Gastrocnemius medialis (tissue), 4 donors: ENCODE measurements around the gene TMEM243. TPM values are rescaled to one million over a fixed set of nuclear protein-coding genes. Genes with fewer than 3 reads are reported as not detected.
"Not testable (repeated sequence)": the region's sequence is repeated elsewhere in the genome, so short reads cannot be mapped to it uniquely, and the experiment has no call there.

Experiments used
- ATAC-seq, 2 donors: fragments of 150-250 bp; one replicate each; pipeline ENCODE4 v1.9.1; 2016
- DNase-seq, 2 donors: peaks; one replicate each; pipeline ENCODE4 v3.0.0-alpha.2; 2019
- H3K27ac ChIP-seq, 4 donors: fragments of 200-600 bp; sonication (generic); 1 replicate in 1 of 4; 2 replicates in 3 of 4; pipeline ENCODE4 v1.5.1; 2016 to 2018; ENCODE audit warnings: mild to moderate bottlenecking in 2 of 4, moderate library complexity in 1 of 4
- H3K27me3 ChIP-seq, 3 donors: fragments of 200-600 bp; sonication (generic) in 2 of 3; 1 replicate in 1 of 3; 2 replicates in 2 of 3; pipeline versions ENCODE4 v1.5.1 to v1.6.0; 2016 to 2019; ENCODE audit warnings: mild to moderate bottlenecking in 1 of 3, moderate library complexity in 1 of 3
- H3K36me3 ChIP-seq, 2 donors: fragments of 200-600 bp; sonication (generic) in 1 of 2; one replicate each; pipeline ENCODE4 v1.5.1; 2017 to 2018
- H3K4me1 ChIP-seq, 2 donors: fragments of 200-600 bp; sonication (generic) in 1 of 2; one replicate each; pipeline ENCODE4 v1.5.1; 2016 to 2017; ENCODE audit warnings: mild to moderate bottlenecking in 2 of 2
- H3K4me3 ChIP-seq, 4 donors: fragments of 200-600 bp; sonication (generic) in 3 of 4; 1 replicate in 1 of 4; 2 replicates in 3 of 4; pipeline ENCODE4 v1.5.1; 2016 to 2019; ENCODE audit warnings: mild to moderate bottlenecking in 2 of 4
- H3K9me3 ChIP-seq, 3 donors: fragments of 200-600 bp; sonication (generic) in 2 of 3; 1 replicate in 1 of 3; 2 replicates in 2 of 3; pipeline ENCODE4 v1.5.1; 2016 to 2019
- POLR2A ChIP-seq, 2 donors: fragments of 450-650 bp; IDR thresholded peaks; one replicate each; pipeline ENCODE4 v1.6.1; 2017; ENCODE audit warnings: antibody characterized with exemption in 2 of 2, mild to moderate bottlenecking in 2 of 2, moderate library complexity in 2 of 2
- in situ Hi-C, 4 donors: fragments of 200-750 bp; cut with MboI; loops; one replicate each; pipeline versions ENCODE4 v1.15.0 to v1.8.0; 2017; ENCODE audit warnings: low sequenced_read_pairs in 4 of 4
- intact Hi-C: fragments of 100-400 bp; cut with DNase I; formaldehyde crosslinking; loops from one replicate; pipeline ENCODE4 v1.15.1; 2023; ENCODE audit warnings: low total_unique reads
- total RNA-seq, 4 donors: library from RNA; depleted of rRNA; stranded (reverse); fragments of >200 nt; gene quantifications; one replicate each; pipeline versions ENCODE4 v1.1.0 to v1.2.3, GENCODE V29; 2016
- TF ChIP-seq, protein P1 (sequence below), 5 experiments: fragments of 450-650 bp in 3 of 5; fragments of 200-600 bp in 2 of 5; sonication (generic) in 2 of 5; IDR thresholded peaks in 4 of 5; conservative IDR thresholded peaks in 1 of 5; 1 replicate in 4 of 5; 2 replicates in 1 of 5; pipeline ENCODE4 v1.5.1; 2016 to 2019; ENCODE audit warnings: antibody characterized with exemption in 5 of 5, mild to moderate bottlenecking in 3 of 5, moderate library complexity in 3 of 5

The TMEM243 gene
- total RNA-seq, 4 donors from 2014 or later = 2.8 to 6.5 (median 4.1) TPM

DNA sequence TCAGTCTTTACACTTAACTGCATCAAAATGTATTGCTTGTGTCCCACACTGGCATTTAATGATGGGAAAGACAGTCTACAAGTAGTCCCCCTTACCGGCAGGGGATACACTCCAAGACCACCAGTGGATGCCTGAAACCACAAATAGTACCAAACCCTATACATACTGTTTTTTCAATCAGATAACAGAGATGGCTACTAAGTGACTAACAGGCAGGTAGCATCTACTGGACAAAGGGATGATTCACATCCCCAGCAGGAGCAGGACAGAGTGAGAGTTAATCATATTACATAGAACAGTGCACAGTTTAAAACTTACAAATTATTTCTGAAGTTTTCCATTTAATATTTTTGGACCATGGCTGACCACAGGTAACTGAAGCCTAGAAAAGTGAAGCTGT lies 13.2 kb downstream of the TMEM243 start:
- no peak for DNase-seq
- no peaks in the 10 kb centered on the region for H3K36me3 ChIP-seq
- H3K4me3 ChIP-seq = no peak overlapping the region
- H3K27ac ChIP-seq = no peak overlapping the region
- intact Hi-C loops = no loop called here
- peaks cover 0 to 9% (median 0%) of the 10 kb centered on the region in 3 donors for H3K9me3 ChIP-seq
- peaks cover 0 to 7% of the 10 kb centered on the region in 2 donors for H3K4me1 ChIP-seq
- no peaks in the 10 kb centered on the region for H3K27me3 ChIP-seq
- TF ChIP-seq, protein P1, sequence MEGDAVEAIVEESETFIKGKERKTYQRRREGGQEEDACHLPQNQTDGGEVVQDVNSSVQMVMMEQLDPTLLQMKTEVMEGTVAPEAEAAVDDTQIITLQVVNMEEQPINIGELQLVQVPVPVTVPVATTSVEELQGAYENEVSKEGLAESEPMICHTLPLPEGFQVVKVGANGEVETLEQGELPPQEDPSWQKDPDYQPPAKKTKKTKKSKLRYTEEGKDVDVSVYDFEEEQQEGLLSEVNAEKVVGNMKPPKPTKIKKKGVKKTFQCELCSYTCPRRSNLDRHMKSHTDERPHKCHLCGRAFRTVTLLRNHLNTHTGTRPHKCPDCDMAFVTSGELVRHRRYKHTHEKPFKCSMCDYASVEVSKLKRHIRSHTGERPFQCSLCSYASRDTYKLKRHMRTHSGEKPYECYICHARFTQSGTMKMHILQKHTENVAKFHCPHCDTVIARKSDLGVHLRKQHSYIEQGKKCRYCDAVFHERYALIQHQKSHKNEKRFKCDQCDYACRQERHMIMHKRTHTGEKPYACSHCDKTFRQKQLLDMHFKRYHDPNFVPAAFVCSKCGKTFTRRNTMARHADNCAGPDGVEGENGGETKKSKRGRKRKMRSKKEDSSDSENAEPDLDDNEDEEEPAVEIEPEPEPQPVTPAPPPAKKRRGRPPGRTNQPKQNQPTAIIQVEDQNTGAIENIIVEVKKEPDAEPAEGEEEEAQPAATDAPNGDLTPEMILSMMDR (IDR thresholded peaks at IDR 0.05 in 4 of 5, conservative IDR thresholded peaks at IDR 0.05 in 1 of 5) = no peak
- no peak for TF ChIP-seq POLR2A (IDR thresholded peaks at IDR 0.05)
- in situ Hi-C loops = no loop called here
- no peak for ATAC-seq

- H3K9me3 ChIP-seq, in situ Hi-C loops, H3K27me3 ChIP-seq: not testable (repeated sequence)
These were observed 13.8 kb downstream of the TMEM243 start for GRCh38 chr7:87205701-87206100.

DNA sequence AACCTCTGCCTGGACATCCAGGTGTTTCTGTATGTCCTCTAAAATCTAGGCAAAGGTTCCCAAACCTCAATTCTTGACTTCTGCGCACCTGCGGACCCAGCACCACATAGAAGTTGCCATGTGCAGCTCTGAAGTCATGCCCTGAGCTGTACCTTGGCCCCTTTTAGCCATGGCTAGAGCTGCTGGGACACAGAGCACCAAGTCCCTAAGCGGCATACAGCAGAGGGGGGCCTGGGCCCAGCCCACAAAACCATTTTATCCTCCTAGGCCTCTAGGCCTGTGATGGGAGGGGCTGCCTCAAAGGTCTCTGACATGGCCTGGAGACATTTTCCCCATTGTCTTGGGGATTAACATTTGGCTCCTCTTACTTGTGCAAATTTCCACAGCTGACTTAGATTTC lies 14.6 kb downstream of the TMEM243 start:
- in situ Hi-C loops (no loop called here), intact Hi-C loops (no loop called here)
- TF ChIP-seq POLR2A (IDR thresholded peaks at IDR 0.05) = no peak
- TF ChIP-seq, protein P1 (IDR thresholded peaks at IDR 0.05 in 4 of 5, conservative IDR thresholded peaks at IDR 0.05 in 1 of 5) = no peak
- Histone ChIP-seq H3K4me3 (no peak overlapping the region), H3K4me1 (peaks cover 0 to 7% of the 10 kb centered on the region in 2 donors), H3K9me3 (peaks cover 0 to 9% (median 0%) of the 10 kb centered on the region in 3 donors), H3K36me3 (no peaks in the 10 kb centered on the region), H3K27me3 (no peaks in the 10 kb centered on the region), H3K27ac (no peak overlapping the region)
- ATAC-seq (no peak), DNase-seq (no peak)

More at GRCh38 chr7:87205701-87206100, 13.8 kb downstream of the TMEM243 start:
- DNase-seq, ATAC-seq, H3K4me3 ChIP-seq, H3K4me1 ChIP-seq, H3K27ac ChIP-seq, intact Hi-C loops, H3K36me3 ChIP-seq: not testable (repeated sequence)

DNA sequence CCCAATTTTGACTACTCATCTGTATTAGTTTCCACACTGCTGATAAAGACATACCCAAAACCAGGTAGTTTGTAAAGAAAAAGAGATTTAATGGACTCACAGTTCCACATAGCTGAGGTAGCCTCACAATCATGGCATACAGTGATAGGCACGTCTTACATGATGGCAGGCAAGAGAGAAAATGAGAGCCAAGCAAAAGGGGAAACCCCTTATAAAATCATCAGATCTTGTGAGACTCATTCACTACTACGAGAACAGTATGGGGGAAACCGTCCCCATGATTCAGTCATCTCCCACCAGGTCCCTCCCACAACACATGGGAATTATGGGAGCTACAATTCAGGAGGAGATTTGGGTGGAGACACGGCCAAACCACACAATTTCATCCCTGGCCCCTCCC lies 15.6 kb downstream of the TMEM243 start:
- H3K36me3 ChIP-seq, intact Hi-C loops, in situ Hi-C loops, H3K27me3 ChIP-seq, H3K27ac ChIP-seq, H3K4me3 ChIP-seq, DNase-seq, H3K9me3 ChIP-seq, ATAC-seq: not testable (repeated sequence)
- peaks cover 0 to 12% of the 10 kb centered on the region in 2 donors for H3K4me1 ChIP-seq

DNA sequence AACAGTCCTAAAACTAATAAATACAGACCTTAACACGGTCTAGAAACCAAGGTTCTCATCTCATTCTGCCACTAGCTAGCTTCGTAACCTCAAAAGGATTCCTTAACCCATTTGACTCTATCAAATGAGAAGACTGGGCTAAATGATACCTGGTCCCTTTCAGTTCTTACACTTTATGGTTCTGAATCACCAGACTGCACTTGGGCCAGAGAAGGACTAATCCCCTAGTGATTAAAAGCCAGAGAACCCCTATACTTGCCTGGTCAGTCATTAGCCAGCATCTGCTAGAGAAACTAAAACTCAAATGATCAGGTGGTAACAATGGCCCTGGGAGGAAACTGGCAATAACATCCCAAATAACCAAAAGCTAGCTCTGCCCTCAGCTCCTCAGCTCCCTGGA lies 16.8 kb downstream of the TMEM243 start:
- in situ Hi-C loops = no loop called here
- H3K27ac ChIP-seq = no peak overlapping the region
- no peaks in the 10 kb centered on the region for H3K27me3 ChIP-seq
- peaks cover 0 to 9% (median 0%) of the 10 kb centered on the region in 3 donors for H3K9me3 ChIP-seq
- intact Hi-C loops = no loop called here
- TF ChIP-seq POLR2A (IDR thresholded peaks at IDR 0.05) = no peak
- TF ChIP-seq, protein P1 (IDR thresholded peaks at IDR 0.05 in 4 of 5, conservative IDR thresholded peaks at IDR 0.05 in 1 of 5) = no peak
- no peak overlapping the region for H3K4me3 ChIP-seq
- ATAC-seq (no peak), DNase-seq (no peak)
- H3K36me3 ChIP-seq = peaks cover 0 to 11% of the 10 kb centered on the region in 2 donors
- peaks cover 0 to 13% of the 10 kb centered on the region in 2 donors for H3K4me1 ChIP-seq

- ATAC-seq (no peak), DNase-seq (no peak)
- H3K27ac ChIP-seq = no peak overlapping the region
- in situ Hi-C loops (no loop called here), intact Hi-C loops (no loop called here)
- H3K4me3 ChIP-seq = no peak overlapping the region
- H3K4me1 ChIP-seq = peaks cover 0 to 13% of the 10 kb centered on the region in 2 donors
- no peaks in the 10 kb centered on the region for H3K27me3 ChIP-seq
- peaks cover 0 to 14% of the 10 kb centered on the region in 2 donors for H3K36me3 ChIP-seq
- no peak for TF ChIP-seq POLR2A (IDR thresholded peaks at IDR 0.05)
- TF ChIP-seq, protein P1 (IDR thresholded peaks at IDR 0.05 in 4 of 5, conservative IDR thresholded peaks at IDR 0.05 in 1 of 5) = no peak
- peaks cover 0 to 9% (median 0%) of the 10 kb centered on the region in 3 donors for H3K9me3 ChIP-seq
These were observed 17.3 kb downstream of the TMEM243 start for GRCh38 chr7:87202208-87202607.
